NCI-H2081 (cell line): ENCODE data around the gene ZNRF3.
"Not testable (repeated sequence)": the region's sequence is repeated elsewhere in the genome, so short reads cannot be mapped to it uniquely, and the experiment has no call there.

Experiments used
- DNase-seq, 2 experiments: peaks; one replicate each; lab custom pipeline; 2025; lab: John Stamatoyannopoulos, UW

Gene ZNRF3

GRCh38 chr22:29039148-29039547 lies 155.8 kb downstream of the ZNRF3 start:
- no peak for DNase-seq

- DNase-seq: not testable (repeated sequence)
These were observed 156.3 kb downstream of the ZNRF3 start for GRCh38 chr22:29039684-29040083.

GRCh38 chr22:29040385-29041275 lies 157.3 kb downstream of the ZNRF3 start:
- peak; percentile 37 to 52 for DNase-seq

GRCh38 chr22:29041408-29041807 lies 158.0 kb downstream of the ZNRF3 start:
- DNase-seq: no peak

- no peak for DNase-seq
These were observed 160.7 kb downstream of the ZNRF3 start for GRCh38 chr22:29043906-29044575.

GRCh38 chr22:29044657-29045176 lies 161.3 kb downstream of the ZNRF3 start:
- DNase-seq: no peak

GRCh38 chr22:29048822-29049654 lies 165.7 kb downstream of the ZNRF3 start:
- no peak for DNase-seq

- no peak for DNase-seq
These were observed 166.4 kb downstream of the ZNRF3 start for GRCh38 chr22:29049655-29050263.

- no peak for DNase-seq
These were observed 167.1 kb downstream of the ZNRF3 start for GRCh38 chr22:29050457-29050856.

- DNase-seq: no peak
These were observed 169.8 kb downstream of the ZNRF3 start for GRCh38 chr22:29053048-29053702.

GRCh38 chr22:29054251-29054767 lies 170.9 kb downstream of the ZNRF3 start:
- DNase-seq: no peak

GRCh38 chr22:29055192-29055830 lies 171.9 kb downstream of the ZNRF3 start:
- no peak for DNase-seq

- no peak for DNase-seq
These were observed 173.1 kb downstream of the ZNRF3 start for GRCh38 chr22:29056472-29056871.

- no peak for DNase-seq
These were observed 177.0 kb downstream of the ZNRF3 start for GRCh38 chr22:29060251-29060869.

GRCh38 chr22:29060931-29061330 lies 177.6 kb downstream of the ZNRF3 start:
- no peak for DNase-seq

GRCh38 chr22:29061773-29062172 lies 178.4 kb downstream of the ZNRF3 start, which contains the start of gene C22orf31:
C22orf31 (minus strand) TSS chr22:29061831; CDS start chr22:29061792, 39 bp downstream.
- no peak for DNase-seq

- DNase-seq: no peak
These were observed 179.0 kb downstream of the ZNRF3 start for GRCh38 chr22:29062286-29062821.

- DNase-seq: no peak
These were observed 182.3 kb downstream of the ZNRF3 start for GRCh38 chr22:29065468-29066190.

- no peak for DNase-seq
These were observed 186.1 kb downstream of the ZNRF3 start for GRCh38 chr22:29069463-29069862.
